Renal cortical epithelial cell (primary cell): ENCODE data around the gene NELFB. TPM values are rescaled to one million over a fixed set of nuclear protein-coding genes. Genes with fewer than 3 reads are reported as not detected.

Source experiments
- DNase-seq: peaks from one replicate; pipeline ENCODE4 v3.0.0-alpha.2; 2011; ENCODE audit warnings: low read depth
- total RNA-seq: library from RNA; depleted of rRNA; stranded (reverse); fragments of >200 nt; gene quantifications from 2 replicates; pipeline ENCODE4 v1.2.3, GENCODE V29; 2014

The NELFB gene
- total RNA-seq, 1 donor from 2014 or later, result 62.2 TPM

DNA sequence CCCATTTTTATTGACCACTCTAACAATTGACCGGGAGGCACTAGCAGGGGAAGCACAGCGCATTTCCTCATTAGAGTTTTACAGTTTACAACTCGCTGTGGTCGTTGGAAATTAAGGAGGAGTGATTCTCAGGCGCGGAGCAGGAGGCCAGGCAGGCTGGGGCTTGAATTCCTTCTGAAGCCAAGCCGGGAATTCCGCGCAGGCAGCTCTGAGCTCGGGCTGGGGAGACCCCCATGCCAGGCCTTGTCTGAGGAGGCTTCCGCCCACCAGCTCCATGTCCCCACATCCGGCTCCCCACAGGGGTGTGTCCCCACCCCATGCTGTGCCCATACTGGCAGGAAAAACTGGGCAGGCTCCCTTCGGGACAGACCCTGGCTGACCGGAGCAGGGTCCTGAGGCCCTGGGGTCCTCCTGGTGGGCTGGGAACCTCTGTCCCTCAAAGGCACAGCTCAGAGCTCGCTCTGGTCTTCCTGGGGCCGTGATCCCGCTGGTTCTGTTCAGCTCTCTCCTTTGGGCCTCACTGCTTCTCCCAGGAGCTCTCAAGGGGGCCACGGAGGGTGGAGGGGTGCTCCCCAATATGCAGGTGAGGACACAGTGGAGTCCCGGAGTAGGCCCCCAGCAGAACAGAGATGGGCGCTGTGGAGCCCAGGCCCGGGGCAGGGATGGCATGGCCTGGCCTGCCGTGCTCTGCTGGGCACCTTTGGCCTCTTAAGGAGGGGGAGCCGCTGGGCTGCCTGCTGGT lies 48.2 kb downstream of the NELFB start:
- DNase-seq, result no peak

- DNase-seq, result no peak
Measured at GRCh38 chr9:137303893-137304382, 48.8 kb downstream of the NELFB start.

DNA sequence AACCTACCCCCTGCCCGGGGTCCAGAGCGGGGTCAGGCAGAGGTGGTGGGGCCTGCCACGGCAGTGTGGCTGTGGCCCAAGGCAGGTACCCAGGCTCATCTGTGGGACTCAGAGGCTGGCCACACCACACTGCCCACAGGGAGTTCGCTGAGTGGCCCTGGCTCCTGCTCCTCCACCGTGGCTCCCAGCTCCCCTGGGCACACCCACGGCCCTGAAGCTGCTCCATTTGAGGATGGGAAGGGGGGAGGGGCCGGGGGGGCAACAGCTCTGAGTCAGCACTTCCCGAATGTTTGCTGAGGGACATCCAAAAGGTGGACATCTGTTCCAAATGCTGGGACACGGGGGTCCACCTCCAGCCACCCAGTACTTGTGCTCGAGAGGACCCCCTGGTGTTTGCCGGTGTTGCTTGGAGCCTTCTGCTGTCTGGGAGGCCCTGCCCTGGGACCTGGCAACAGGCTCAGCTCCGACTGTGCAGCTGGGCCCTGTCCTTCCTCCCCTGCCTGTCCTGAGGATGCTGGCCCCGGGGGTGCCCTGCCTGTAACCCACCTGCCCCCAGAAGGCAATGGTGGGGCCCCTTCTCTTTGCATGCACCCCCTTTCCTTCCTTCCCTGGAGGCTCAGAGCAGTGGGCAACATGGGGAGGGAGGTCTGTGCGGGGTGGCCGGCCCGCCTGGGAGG lies 49.4 kb downstream of the NELFB start:
- no peak for DNase-seq

GRCh38 chr9:137305060-137305797 lies 50.1 kb downstream of the NELFB start:
- peak; percentile 38 for DNase-seq

- no peak for DNase-seq
Measured at GRCh38 chr9:137305798-137306065, 50.6 kb downstream of the NELFB start.

GRCh38 chr9:137306066-137306849 lies 51.1 kb downstream of the NELFB start:
- no peak for DNase-seq

- no peak for DNase-seq
Measured at GRCh38 chr9:137306850-137307254, 51.7 kb downstream of the NELFB start.

- DNase-seq, result no peak
Measured at GRCh38 chr9:137307255-137308056, 52.3 kb downstream of the NELFB start.

GRCh38 chr9:137308057-137308619 lies 53.0 kb downstream of the NELFB start:
- no peak for DNase-seq

GRCh38 chr9:137309368-137310188 lies 54.5 kb downstream of the NELFB start:
- no peak for DNase-seq

DNA sequence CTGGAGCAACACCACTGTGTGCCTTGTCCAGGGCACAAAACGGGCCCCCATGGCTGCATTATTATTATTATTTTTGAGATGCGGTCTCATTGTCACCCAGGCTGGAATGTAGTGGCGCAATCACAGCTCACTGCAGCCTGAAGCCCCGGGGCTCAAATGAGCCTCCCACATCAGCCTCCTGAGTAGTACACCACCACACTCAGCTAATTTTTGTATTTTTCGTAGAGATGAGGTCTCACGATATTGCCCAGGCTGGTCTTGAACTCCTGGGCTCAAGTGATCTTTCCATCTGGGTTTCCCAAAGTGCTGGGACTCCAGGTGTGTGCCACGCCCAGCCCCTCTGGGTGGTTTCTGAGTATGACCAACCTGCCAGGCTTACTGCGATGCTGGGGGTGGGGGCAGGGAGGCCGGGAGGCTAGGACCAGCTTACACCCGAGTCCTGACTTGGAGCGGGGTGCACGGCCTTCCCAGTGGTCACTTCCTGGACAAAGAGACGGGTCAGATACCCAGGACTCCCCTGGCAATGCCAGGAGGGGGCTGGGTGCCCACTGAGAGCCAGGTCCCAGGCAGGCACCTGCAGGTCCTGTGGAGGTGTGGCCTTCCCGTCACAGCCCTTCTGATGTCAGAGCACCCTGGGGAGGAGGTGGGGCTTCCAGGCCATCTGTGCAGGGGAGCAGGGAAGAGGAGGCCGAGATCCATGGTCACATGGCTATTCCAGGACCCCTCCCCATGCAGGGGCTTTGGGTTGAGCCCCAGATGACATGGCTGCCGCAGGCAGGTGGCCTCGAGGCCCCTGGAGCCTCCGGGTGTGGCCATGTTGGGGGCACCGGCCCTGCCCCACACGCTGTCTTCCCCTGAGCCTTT lies 55.3 kb downstream of the NELFB start:
- DNase-seq, result no peak

- peak; percentile 52 for DNase-seq
Measured at GRCh38 chr9:137311171-137311985, 56.3 kb downstream of the NELFB start.

DNA sequence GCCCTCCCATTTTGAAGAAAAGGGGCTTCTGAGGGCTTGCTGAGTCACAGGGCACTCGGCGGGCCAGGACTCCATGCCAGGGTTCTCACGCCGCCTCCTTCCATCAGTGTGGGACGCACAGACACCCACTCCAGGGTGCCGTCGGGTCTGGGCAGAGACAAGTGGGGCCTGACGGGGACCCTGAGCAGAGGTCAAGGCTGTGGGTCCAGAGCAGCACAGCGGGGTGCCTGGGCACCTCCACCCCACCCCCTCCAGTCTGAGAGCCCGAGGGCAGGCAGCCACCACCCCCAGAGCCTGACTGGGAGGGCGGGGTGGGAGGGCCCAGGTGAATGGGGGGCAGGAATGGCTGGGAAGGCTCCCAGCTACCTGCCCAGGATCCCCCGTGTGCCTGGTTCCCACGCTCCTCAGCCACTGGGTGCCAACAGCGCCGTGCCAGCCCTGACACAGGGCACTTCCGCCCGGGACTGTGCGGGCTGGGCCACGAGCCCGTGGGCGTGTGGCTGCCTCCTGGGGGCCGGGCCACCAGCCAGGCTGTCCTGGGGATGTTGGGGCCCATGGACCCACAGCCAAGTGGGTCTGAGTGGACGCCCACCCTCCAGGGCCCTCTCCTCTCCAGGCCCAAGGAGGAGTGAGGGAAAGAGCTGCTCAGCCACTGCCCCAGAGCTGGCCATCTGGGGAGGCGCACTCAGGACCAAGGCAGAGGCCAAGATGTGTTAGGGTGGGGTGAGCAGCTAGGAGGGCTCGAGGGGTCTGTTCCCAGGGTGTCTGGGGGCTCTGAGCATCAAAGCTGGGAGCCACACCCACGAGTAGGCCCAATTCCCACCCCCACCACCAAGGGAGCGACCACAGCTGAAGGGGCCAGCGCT lies 57.1 kb downstream of the NELFB start:
- DNase-seq, result no peak

- DNase-seq, result no peak
Measured at GRCh38 chr9:137312852-137313325, 57.8 kb downstream of the NELFB start.

DNA sequence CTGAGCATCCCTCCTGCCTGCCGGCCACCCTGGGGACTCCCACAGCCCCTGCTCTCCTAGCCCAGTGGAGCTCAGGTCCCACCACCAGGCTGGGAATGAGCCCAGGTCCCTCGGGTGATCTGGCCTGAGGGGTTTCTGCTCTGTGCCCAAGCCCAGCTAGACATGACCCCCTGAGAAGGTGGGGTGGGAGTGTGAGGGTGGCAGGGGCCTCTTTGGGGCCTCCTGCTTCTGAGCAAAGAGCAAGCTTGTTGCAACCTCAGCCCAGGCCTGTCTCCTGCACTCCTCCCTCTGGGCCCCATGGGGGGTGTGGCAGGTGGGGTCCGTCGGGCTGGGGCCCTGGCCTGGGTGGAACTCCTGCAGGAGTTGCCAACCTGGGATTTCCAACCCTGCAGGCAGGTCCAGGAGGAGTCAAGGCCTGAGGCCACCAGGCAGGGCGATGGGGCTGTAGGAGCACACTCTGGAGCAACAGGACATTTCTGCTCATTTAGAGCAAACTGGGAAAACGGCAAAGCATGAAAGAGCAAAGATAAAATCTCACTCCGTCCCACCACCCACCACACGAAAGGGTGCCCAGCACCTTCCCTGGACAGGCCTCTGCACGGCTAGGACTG lies 58.3 kb downstream of the NELFB start:
- no peak for DNase-seq

GRCh38 chr9:137313956-137314560 lies 58.9 kb downstream of the NELFB start:
- DNase-seq, result no peak
